ENCODE measurements around the gene TRPM4. TPM values are rescaled to one million over a fixed set of nuclear protein-coding genes. Genes with fewer than 3 reads are reported as not detected.
"Not testable (repeated sequence)": the region's sequence is repeated elsewhere in the genome, so short reads cannot be mapped to it uniquely, and the experiment has no call there.

Gene TRPM4
- total RNA-seq, 2 donors from 2014 or later, result 0.23 to 0.58 TPM

DNA sequence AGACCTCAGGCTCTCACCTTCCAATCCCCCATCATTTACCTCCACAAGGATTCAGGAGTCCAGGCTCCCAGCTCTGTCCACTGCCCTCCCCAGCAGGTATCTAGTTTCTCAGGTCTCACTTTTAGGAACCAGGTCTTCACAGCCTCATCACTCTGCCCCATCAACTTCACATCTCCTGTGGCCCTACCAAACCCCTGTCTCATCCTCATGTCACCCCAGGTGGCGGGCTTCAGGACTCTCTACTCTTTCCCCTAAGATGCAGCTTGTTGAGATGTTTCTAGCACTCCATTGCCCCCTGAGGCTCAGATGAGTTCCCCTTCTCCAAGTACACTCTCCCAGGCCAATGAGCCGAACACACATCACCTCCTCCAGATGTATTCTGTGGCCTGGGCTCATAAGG lies 36.7 kb upstream of the TRPM4 start:
- H3K9me3 Mint-ChIP-seq, result no peaks in the 10 kb centered on the region
- ATAC-seq, result no peak
- H3K27ac Mint-ChIP-seq, result no peak overlapping the region
- no peak for DNase-seq (ENCODE audit: low spot score in 2 of 2)
- H3K36me3 Mint-ChIP-seq, result no peaks in the 10 kb centered on the region

- H3K36me3 Mint-ChIP-seq; H3K9me3 Mint-ChIP-seq; ATAC-seq; H3K27ac Mint-ChIP-seq; DNase-seq (ENCODE audit: low spot score in 2 of 2): not testable (repeated sequence)
Observed at GRCh38 chr19:49121841-49122240, 35.8 kb upstream of the TRPM4 start.

GRCh38 chr19:49123285-49123684 lies 34.3 kb upstream of the TRPM4 start:
- not testable (repeated sequence) for H3K9me3 Mint-ChIP-seq; H3K27ac Mint-ChIP-seq; H3K36me3 Mint-ChIP-seq; DNase-seq (ENCODE audit: low spot score in 2 of 2); ATAC-seq

DNA sequence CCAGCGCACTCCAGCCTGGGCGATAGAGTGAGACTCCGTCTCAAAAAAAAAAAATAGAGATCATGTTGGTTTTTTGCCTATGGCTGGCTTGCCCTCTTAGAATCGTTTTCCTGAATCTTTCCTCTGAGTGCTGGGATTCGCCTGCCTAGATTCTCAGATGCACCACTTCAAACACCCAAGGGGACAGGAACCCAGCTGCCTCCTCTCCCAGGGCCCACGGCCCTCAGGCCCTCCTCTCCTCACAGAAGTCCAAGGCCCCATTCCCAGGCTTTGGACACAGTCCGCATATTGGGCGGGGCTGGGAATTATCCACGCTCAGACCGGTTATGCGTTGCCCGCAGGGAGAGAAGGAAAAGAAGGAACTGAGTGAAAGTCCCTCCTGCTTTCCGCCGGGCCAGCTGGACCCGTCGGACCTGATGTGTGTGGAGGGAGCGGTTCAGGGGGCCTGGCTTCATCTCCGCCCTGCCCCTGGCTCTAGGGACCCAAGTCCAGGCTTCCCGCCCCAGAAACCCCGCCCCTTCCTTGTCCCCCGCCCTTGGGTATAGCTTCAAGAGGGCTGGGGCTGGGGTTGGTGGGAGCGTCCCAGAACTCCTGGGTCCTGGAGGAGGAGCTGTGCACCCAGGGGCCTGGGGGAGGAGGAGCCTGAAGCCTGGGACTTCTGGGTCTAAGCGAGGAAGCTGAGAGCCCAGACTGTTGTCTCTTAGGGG lies 32.4 kb upstream of the TRPM4 start:
- ATAC-seq, result no peak
- Mint-ChIP-seq H3K27ac (no peak overlapping the region), H3K9me3 (peaks cover 0 to 7% of the 10 kb centered on the region in 2 donors), H3K36me3 (peaks cover 0 to 7% of the 10 kb centered on the region in 2 donors)
- DNase-seq (ENCODE audit: low spot score in 2 of 2), result no peak

DNA sequence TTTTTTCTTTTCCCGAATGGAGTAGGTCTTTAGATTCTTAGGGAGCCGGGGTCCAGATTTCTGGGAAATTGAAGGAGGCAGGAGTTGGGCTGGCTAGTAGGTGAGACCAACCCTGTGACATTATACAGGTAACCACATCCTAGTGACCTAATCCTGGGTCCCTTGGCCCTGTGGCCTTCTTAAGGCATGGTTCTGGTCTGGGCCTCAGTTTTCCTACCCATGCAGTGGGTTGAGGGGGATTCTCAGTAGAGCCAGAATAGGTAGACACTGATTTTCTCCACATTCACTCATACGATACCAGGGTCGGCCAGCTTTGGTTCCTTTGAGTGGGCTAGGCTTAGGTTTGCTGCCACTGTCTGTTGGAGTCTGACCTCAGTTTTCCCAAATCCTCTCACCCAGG lies 31.0 kb upstream of the TRPM4 start:
- H3K9me3 Mint-ChIP-seq, result peaks cover 0 to 7% of the 10 kb centered on the region in 2 donors

DNA sequence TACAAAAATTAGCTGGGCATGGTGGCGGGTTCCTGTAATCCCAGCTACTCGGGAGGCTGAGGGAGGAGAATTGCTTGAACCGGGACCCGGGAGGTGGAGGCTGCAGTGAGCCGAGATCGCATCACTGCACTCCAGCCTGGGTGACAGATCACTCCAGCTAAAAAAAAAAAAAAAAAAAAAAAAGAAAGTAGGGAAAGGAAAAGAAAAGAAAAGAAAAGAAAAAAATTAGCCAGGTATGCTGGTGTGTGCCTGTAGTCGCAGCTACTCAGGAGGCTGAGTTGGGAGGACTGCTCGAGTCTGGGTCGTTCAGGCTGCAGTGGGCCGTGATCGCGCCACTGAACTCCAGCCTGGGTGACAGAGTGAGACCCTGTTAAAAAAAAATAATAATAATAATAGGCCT lies 30.4 kb upstream of the TRPM4 start:
- not testable (repeated sequence) for H3K36me3 Mint-ChIP-seq; H3K27ac Mint-ChIP-seq; ATAC-seq; H3K9me3 Mint-ChIP-seq; DNase-seq (ENCODE audit: low spot score in 2 of 2)

More for the DNA sequence above, 31.0 kb upstream of the TRPM4 start:
- DNase-seq (ENCODE audit: low spot score in 2 of 2) (no peak), ATAC-seq (no peak)
- no peak overlapping the region for H3K27ac Mint-ChIP-seq
- H3K36me3 Mint-ChIP-seq, result peaks cover 0 to 7% of the 10 kb centered on the region in 2 donors

DNA sequence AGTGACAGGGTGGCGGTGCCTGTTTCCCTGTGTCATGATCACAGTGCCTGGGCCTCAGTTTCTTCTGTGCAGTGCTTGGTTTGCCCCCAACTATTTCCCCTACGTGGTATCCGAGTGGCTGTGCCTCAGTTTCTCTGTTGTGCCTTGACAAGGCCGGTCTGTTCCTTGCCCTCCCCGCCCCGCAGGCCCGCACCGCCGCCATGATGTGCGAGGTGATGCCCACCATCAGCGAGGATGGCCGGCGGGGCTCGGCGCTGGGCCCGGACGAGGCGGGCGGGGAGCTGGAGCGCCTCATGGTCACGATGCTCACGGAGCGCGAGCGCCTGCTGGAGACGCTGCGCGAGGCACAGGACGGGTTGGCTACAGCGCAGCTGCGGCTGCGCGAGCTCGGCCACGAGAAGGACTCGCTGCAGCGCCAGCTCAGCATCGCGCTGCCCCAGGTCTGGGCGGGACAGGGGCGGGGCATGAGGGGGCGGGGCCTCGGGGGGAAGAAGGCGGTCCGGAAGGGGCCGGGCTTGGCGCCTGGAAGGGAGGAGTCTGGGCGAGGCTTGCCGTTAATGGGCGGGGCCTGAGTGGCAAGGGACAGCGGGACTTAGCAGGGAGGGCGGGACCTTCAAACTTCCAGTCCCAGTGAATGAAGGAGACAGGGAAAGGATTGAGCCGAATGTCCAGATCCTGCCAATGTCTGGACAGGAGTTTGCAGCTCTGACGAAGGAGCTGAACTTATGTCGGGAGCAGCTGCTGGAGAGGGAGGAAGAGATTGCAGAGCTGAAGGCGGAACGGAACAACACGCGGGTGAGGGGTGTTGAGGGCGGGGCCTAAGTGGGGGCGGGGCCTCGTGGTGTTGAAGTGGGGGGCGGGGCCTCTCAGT lies 29.7 kb upstream of the TRPM4 start:
- H3K27ac Mint-ChIP-seq, result peak overlapping the region; percentile 35 to 92
- ATAC-seq, result peak; percentile 94 to 96

GRCh38 chr19:49128545-49129237 lies 28.9 kb upstream of the TRPM4 start:
- DNase-seq (ENCODE audit: low spot score in 2 of 2) (no peak), ATAC-seq (no peak)
- H3K27ac Mint-ChIP-seq, result peak overlapping the region in 1 of 2 donors; percentile 35
- peaks cover 0 to 7% of the 10 kb centered on the region in 2 donors for H3K36me3 Mint-ChIP-seq
- H3K9me3 Mint-ChIP-seq, result peaks cover 0 to 7% of the 10 kb centered on the region in 2 donors

More for the DNA sequence above, 29.7 kb upstream of the TRPM4 start:
- Mint-ChIP-seq H3K9me3 (peaks cover 0 to 7% of the 10 kb centered on the region in 2 donors), H3K36me3 (peaks cover 0 to 7% of the 10 kb centered on the region in 2 donors)
- DNase-seq (ENCODE audit: low spot score in 2 of 2), result peak; percentile 95 to 97

GRCh38 chr19:49129238-49129583 lies 28.4 kb upstream of the TRPM4 start:
- no peak for ATAC-seq
- Mint-ChIP-seq H3K36me3 (peaks cover 0 to 7% of the 10 kb centered on the region in 2 donors), H3K27ac (no peak overlapping the region)

GRCh38 chr19:49130325-49130724 lies 27.3 kb upstream of the TRPM4 start:
- DNase-seq (ENCODE audit: low spot score in 2 of 2), result no peak
- H3K9me3 Mint-ChIP-seq, result peaks cover 0 to 7% of the 10 kb centered on the region in 2 donors
- H3K36me3 Mint-ChIP-seq, result peaks cover 0 to 16% of the 10 kb centered on the region in 2 donors
- H3K27ac Mint-ChIP-seq, result no peak overlapping the region
- no peak for ATAC-seq

More at GRCh38 chr19:49129238-49129583, 28.4 kb upstream of the TRPM4 start:
- H3K9me3 Mint-ChIP-seq, result peaks cover 0 to 7% of the 10 kb centered on the region in 2 donors
- no peak for DNase-seq (ENCODE audit: low spot score in 2 of 2)

DNA sequence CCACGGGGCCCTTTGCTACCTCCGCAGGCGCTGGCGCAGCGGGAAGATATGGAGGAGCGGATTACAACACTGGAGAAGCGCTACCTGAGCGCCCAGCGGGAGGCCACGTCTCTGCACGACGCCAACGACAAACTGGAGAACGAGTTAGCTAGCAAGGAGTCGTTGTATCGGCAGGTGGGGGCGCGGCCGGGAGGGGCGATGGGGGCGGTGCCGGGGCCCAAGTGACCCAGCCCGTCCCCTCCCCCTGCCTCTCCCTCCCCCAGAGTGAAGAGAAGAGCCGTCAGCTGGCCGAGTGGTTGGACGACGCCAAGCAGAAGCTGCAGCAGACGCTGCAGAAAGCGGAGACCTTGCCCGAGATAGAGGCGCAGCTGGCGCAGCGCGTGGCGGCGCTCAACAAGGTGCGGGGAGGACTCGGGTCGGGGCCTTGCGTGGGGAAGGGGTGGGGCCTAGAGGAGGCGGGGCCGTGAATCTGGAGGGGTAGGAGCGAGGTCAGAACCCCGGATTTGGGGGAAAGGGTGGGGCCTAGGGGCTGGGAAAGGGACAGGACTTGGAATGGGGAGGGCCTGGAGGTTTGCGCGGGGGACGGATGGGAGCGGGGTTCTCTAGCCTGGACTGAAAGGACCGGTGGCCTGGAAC lies 24.5 kb upstream of the TRPM4 start:
- H3K27ac Mint-ChIP-seq, result no peak overlapping the region
- peaks cover 0 to 7% of the 10 kb centered on the region in 2 donors for H3K9me3 Mint-ChIP-seq
- ATAC-seq (peak; percentile 3 to 53), DNase-seq (ENCODE audit: low spot score in 2 of 2) (no peak)
- peaks cover 0 to 12% of the 10 kb centered on the region in 2 donors for H3K36me3 Mint-ChIP-seq

- peak in 1 of 2 donors; percentile 71 for DNase-seq (ENCODE audit: low spot score in 2 of 2)
- ATAC-seq, result peak; percentile 56 to 78
- Mint-ChIP-seq H3K27ac (no peak overlapping the region), H3K36me3 (peaks cover 0 to 9% of the 10 kb centered on the region in 2 donors), H3K9me3 (peaks cover 0 to 3% of the 10 kb centered on the region in 2 donors)
Observed at GRCh38 chr19:49133621-49134454, 23.8 kb upstream of the TRPM4 start.

- no peaks in the 10 kb centered on the region for H3K9me3 Mint-ChIP-seq
- no peak for DNase-seq (ENCODE audit: low spot score in 2 of 2)
- no peak overlapping the region for H3K27ac Mint-ChIP-seq
- peaks cover 0 to 9% of the 10 kb centered on the region in 2 donors for H3K36me3 Mint-ChIP-seq
- no peak for ATAC-seq
Observed at GRCh38 chr19:49135686-49136085, 21.9 kb upstream of the TRPM4 start.

- DNase-seq (ENCODE audit: low spot score in 2 of 2) (no peak), ATAC-seq (no peak)
- peaks cover 0 to 9% of the 10 kb centered on the region in 2 donors for H3K36me3 Mint-ChIP-seq
- no peak overlapping the region for H3K27ac Mint-ChIP-seq
- H3K9me3 Mint-ChIP-seq, result no peaks in the 10 kb centered on the region
Observed at GRCh38 chr19:49136771-49137171, 20.8 kb upstream of the TRPM4 start.

DNA sequence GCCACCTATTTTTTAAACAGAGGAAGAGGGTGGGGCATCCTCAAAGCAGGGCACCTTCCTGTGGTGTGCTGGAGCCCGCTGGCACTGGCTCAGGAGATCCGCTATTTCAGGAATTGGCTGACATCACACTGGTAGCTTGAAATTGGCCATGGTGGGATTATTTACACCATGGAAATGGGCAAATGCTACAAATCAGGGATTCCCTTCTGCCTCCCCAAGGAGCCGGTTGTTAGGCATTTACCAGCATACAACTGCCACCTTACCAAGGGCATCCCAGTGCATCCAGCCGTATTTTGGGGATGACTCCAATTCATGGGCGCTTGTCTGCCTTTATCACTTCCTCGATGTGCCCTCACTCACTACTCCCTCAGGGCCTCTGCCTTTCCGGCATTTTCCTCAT lies 16.6 kb upstream of the TRPM4 start:
- no peaks in the 10 kb centered on the region for H3K36me3 Mint-ChIP-seq
- H3K9me3 Mint-ChIP-seq, result no peaks in the 10 kb centered on the region
- no peak for ATAC-seq

DNA sequence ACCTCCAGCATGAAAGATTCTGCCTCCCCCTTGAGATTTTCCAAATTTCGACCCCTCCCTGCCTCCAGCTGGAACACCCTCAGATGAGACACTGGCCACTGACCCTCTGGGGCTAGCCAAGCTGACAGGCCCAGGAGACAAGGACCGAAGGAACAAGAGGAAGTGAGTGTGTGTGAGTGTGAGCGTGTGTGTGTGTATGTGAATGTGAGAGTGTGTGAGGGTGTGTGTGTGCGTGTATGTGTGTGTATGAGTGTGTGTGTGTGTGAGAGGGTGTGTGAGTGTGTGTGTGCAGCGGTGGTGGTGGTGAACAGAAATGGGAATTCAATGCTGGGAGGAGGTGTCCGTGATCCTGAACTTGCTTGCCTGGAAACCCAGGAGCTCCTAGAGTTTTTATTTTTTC lies 16.2 kb upstream of the TRPM4 start:
- Mint-ChIP-seq H3K27ac (no peak overlapping the region), H3K9me3 (no peaks in the 10 kb centered on the region), H3K36me3 (no peaks in the 10 kb centered on the region)
- ATAC-seq, result no peak
- no peak for DNase-seq (ENCODE audit: low spot score in 2 of 2)

More for the DNA sequence above, 16.6 kb upstream of the TRPM4 start:
- DNase-seq (ENCODE audit: low spot score in 2 of 2), result no peak
- H3K27ac Mint-ChIP-seq, result no peak overlapping the region

All from activated naive CD4-positive, alpha-beta T cell treated with anti-CD3 and anti-CD28 coated beads, Interleukin-2, amount 50 U/mL, for 72 hours (primary cell).